ENCODE measurements around the gene DCAF6.
"Not testable (repeated sequence)": the region's sequence is repeated elsewhere in the genome, so short reads cannot be mapped to it uniquely, and the experiment has no call there.

The DCAF6 gene

DNA sequence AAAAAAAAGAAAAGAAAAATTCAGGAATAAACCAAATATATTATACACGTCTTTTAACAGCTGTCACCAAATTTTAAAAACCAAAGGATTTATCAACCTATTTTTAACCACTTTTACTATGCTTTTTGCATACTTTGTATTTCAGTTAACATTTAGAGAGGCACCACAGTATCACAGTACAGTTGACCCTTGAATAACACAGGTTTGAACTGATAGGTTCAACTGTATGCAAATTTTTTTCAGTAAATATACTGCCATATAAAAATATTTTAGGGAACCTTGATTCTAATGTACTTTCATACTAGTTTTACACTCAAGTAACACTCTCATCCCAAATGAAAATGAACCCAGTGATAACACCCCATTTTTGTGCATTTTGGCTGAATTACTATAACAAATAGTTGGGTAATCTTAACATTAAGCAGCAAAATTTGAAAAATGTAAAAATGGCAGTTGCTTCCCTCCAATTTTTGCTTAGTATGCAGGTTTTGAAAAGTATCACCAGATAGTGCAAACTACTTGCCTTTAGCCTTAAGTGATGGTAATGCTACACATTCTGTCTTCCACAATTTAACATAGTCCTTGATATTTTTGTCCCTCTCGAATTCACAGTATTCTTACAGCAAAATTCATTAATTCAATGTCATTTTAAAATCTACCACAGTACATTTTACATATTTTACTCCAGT lies 11.8 kb upstream of the DCAF6 start:
- no peak for DNase-seq (ENCODE audit: low read depth in 2 of 2)

DNA sequence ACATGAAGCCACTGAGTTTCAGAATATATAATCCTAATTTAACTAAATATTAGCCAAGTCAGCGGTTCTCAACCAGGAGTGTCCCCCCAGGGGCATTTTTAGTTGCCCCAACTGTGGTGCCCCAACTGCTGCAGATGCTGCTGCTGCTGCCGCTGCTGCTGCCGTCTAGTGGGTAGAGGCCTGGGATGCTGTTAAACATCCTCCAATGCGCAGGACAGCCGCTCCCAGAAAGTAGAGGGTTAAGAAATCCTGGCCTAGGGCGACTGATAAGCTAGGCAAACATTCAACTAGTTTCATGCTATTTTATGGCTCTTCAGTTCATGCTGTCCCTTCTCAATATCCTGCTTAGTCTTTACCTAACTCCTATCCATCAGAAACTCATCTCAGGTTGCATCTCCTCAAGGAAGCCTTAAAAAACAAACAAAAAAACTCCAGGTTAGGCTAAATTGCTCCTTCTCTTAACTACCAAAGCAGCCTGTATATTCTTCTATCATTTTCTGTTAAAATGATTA lies 9.9 kb upstream of the DCAF6 start:
- no peak for DNase-seq (ENCODE audit: low read depth in 2 of 2)

DNA sequence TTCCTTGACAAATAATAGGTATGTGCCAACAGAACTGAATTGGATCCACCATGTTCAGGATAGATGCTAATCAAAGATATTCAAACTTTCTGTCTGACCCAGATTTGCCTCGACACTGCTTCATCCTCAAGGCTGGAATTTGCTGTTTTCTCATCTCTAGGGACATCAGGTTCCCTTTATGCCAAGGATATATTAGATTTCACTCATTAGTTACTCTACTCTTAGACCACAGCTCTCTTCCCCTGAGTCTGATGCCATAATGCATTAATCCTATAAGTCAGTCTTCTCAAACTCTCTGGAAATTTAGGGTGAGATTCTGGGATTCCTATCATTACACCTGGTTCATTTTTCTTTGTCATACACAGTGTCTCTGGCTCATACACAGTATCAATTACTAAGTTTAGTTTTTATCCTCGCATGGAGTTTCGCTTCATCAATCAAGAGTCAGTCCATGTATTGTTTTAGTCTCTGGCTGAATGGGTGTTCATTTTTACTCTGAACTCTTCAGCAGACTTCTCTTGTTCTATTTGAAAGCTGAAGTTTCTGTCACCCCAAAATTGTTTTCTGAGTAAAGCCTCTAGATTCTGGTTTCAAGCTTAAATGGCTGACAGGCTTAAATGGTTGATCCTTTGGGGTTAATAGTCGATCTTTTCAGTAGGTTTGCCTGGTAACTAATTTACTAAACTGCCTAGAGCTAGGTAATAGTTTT lies 9.3 kb upstream of the DCAF6 start:
- DNase-seq (ENCODE audit: low read depth in 2 of 2), result no peak

DNA sequence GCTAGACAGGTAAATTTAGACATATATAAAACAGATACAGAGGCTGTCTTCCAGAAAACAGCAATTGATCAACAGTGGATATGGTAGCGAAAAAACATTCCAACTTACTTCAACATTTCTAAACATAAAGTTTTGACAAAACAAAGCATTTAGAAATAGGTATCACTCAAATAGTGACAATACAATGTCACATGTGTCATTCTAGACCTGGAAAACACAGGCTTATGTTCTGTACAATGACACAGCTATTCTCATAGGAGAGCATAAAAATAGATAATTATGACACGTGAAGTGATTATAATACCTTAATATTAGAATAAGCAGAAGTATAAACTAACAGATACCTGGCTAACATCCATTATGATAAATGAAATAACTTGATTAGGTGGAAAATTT lies 8.0 kb upstream of the DCAF6 start:
- no peak for DNase-seq (ENCODE audit: low read depth in 2 of 2)

DNA sequence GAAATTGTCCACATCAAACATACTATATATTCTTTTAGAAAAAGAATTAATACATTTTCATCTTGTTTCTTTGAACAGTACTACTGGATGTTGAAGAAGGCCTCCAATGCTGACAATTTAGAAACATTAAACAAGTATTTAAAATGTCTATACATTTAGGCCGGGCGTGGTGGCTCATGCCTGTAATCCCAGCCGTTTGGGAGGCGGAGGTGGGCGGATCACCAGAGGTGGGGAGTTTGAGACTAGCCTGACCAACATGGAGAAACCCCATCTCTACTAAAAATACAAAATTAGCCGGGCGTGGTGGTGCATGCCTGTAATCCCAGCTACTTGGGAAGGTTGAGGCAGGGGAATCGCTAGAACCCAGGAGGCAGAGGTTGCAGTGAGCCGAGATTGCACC lies 7.6 kb upstream of the DCAF6 start:
- DNase-seq (ENCODE audit: low read depth in 2 of 2), result not testable (repeated sequence)

DNA sequence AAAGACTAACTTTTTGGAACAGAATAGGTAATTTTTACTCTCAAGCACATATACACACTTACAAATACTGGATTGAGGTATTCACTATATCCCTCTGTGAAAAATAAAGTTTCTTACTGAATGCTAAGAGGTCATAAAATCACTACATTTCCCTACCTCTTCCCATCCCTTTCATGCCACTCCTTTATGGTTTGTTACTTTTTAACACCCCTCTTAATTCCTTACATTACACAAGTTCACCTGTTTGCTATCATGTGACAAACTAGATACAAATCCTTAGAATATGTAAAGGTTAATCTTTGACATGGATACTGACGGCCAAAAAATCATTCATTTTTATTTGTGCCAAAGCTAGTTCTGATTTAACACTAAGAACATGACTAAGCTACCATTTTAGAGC lies 6.8 kb upstream of the DCAF6 start:
- no peak for DNase-seq (ENCODE audit: low read depth in 2 of 2)

DNA sequence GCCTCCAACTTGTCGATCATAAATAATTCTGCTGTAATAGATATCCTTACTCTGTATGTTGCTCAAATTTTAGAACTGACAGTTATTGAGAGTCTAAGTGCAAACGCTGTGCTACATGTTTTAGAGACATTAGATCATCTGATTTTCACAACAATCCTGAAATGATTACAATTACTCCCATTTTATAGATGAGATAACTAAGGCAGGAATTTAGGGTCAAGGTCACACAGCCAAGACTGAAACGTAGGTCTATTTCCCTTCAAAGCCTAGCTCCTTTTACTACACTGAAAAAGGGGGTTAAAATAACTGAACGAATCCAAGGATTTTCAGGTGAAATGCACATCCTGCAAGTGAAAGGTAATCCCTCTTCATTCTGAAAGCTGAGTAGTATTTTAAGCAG lies 2.7 kb upstream of the DCAF6 start:
- no peak for DNase-seq (ENCODE audit: low read depth in 2 of 2)

DNA sequence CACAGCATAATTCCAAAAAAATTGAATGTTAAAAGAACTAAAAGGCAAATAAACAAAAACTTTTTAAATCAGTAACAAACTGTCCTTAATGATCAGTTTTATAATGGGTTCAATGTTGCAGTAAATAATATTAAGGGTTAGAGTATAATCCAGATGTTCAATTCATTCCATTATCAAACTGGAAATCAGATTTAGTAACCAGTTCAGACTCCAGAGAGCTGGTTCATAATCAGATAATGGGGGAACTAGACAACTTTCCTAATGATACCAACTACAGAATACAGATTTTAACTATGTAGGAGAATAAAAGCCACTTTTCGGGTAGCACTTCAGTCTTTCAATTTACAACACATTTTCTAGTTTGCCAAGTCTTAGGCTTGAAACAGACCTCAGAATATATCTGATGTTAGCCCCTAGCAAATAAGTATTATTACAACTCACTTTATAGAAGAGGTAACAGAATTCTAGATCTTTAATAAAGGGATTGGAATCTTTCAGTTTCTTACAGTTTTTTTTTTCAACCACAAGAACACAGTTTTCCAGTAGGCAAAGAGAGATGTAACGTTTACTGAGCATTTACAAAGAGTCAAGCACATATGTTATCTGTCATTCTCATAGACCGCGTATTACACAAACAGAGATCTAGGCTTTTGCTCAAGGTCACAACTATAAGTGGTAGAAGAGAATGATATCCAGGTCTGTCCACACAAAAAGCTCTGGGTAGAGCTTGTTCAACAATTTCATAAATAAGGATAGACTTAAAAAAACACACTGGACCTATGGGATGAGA lies 1.9 kb upstream of the DCAF6 start:
- no peak for DNase-seq (ENCODE audit: low read depth in 2 of 2)

DNA sequence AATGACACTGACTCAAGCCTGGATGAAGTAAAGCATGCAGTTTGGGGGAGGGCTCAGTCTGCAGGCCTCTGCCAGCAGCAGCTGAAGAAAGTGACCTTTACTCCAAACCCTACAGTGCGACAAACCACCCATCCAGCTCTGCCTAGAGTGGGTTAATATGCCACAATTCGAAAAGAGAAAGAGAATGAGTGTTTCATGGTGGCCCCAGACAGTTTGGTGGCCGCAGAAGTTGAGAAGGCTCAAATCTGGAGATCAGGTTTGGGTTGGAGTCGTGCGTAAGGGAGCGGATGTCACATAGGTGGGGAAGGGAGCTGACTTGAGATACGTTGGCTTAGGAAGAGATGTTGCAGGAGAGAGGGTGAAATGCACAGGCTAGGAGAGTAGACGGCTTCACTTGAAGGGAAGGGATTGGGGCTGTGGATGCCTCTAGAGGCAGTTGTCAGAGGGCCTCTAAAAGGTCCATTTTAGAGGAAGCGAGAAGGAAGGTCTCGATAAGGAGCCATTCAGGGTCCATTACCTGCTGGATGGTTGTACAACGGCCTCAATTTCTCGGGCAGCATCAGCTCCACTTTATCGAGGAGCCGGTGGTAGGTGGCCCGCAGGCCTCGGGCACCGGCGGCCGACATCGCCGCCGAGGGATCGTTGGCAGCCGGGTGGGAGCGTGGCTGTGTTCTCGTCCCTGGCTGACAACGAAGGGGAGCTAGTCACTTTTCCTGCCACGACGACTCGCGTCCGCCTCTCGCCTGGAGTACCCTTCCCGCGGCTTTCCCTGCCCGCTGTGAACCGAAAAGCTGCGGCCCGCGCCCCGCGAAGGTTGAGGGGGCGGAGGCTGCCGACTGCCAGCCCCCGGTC lies 1.0 kb upstream of the DCAF6 start:
- DNase-seq (ENCODE audit: low read depth in 2 of 2), result no peak

DNA sequence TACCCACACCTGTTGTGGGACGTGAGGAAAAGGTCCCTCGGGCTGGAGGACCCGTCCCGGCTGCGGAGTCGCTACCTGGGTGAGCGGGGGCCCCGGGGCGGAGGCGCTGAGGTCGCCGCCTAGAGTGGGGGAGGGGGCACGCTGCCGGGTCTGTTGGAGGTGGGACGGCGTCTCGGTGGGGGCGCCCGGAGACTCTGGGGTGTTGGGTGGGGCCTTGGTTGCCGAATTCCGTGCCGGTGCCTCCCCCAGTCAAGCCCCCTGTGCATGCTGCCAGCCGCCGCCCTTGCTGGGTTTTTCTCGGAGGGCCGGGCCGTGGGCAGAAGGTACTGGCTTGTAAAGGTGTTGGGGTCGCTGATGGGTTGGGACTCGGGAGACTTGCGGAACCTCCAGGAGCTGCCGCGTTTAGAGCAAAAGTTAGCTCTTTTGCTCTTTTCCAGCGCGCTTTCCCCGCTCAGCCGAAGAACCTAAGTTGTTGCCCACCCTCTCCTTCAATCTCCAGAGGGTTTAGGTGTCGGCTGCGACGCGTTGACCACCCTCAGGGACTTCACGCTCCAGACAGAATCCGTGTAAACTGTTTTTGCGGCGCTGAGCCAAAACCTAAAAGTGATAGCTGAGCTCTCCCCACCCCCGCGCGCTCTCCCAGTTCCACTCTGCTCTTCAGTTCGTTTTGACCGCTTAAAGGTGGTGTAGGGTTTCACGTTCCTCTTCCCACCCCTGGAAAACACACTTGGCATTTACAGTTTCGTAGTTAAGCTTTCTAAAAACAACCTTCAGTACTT lies 636 bp downstream of the DCAF6 start, which contains the start of gene MPC2:
Gene MPC2, minus strand, starts transcription at position 143 of the 779 bp plus-strand sequence. CDS start 1,231 bp downstream, outside the sequence.
- DNase-seq (ENCODE audit: low read depth in 2 of 2), result peak in 1 of 2 experiments; percentile 43

DNA sequence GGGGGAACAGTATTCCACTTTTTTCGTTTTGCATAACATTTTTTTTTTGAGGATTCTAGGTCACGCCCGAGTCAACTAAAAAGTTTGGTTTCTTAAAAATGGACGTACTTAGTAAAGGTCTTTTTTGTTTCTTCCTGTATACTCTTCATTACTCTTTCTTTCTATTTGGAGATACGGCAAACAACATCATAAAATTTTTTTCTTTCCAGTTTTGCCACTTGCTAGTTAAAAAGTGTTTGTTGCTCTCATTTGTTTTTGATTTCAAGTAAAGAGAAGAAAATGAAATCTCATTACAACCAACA lies 1.2 kb downstream of the DCAF6 start:
- DNase-seq (ENCODE audit: low read depth in 2 of 2), result no peak

DNA sequence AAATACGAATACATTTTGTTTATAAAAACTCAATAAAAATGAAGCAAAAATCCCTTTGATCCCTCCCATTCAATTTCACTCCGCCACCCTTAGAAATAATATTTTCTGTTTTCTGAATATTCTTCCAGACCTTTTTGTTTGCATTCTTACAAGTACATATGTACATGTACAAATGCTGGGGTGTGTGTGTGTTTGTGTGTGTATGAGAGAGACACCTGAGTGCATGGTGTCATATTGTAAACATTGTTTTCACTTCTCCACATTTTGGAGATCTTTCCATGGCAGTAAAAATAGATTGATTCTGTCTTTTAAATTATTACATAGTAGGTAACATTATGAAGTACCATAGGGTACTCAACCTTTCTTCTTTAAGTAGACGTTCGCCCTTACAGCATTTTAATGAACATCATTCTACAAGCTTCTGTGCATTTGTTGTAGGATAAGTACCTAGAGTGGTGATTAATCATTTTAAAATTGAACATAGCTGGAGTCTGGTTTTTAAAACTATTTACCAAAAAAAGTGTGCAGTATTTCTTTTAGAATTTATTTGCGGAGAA lies 1.7 kb downstream of the DCAF6 start:
- DNase-seq (ENCODE audit: low read depth in 2 of 2), result no peak

DNA sequence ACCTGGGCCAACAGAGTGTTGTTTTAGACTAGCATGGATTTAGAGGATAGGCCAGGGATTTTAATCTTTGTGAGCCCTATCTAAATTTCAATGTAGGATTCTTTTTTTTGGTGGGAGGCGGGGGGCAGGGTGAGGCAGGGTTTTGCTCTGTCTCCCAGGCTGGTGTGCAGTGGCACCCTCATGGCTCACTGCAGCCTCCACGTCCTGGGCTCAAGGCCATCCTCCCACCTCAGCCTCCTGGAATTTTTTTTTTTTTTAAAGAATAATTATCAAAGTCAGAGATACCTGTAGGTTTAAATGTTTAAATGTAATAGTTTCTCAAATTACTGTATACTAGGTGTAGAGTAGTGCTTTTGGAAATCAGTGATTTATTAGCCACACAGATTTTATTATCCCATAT lies 3.8 kb downstream of the DCAF6 start:
- no peak for DNase-seq (ENCODE audit: low read depth in 2 of 2)

DNA sequence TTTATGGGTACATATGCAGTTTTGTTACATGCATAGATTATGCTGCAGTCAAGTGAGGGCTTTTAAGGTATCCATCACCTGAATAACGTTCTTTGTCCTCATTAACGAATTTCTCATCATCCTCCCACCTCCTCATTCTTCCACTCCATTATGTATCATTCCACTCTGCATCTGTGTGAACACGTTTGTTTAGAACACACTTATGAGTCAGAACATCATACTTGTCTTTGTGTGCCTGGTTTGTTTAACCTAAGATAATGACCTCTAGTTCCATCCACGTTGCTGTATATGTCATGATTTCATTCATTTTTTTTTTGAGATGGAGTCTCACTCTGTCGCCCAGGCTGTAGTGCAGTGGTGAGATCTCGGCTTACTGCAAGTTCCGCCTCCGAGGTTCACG lies 7.1 kb downstream of the DCAF6 start:
- DNase-seq (ENCODE audit: low read depth in 2 of 2), result no peak

DNA sequence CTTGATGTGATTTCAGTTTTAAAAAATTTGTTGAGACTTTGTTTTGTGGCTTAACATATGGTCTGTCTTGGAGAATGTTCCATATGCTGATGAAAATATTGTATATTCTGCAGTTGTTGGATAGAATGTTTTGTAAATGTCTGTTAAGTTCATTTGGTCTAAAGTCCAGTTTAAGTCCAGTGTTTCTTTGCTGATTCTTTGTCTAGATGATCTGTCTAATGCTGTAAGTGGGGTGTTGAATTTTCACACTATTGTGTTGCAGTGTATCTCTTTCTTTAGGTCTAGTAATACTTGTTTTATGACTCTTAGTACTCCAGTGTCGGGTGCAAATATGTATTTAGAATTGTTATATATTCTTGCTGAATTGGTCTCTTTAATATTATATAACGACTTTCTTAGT lies 11.2 kb downstream of the DCAF6 start:
- no peak for DNase-seq (ENCODE audit: low read depth in 2 of 2)

DNA sequence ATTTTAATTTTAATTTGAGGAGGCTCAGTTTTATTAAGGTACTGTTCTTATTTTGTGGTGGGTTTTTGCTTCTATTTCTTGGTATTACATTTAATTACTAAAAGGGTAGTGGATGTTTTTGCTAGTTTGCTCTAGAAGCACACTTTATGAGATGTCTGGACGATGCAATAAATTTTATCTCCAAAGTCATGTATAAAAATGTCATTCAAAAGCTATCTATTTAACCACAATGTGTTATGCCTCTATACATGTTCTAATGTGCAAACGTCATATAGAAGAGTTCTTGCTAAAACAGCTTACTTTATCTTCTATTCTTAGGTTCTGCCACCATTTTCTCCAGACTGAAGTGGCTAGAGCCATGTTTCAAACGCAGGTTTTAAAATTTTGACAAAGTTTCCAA lies 13.3 kb downstream of the DCAF6 start:
- DNase-seq (ENCODE audit: low read depth in 2 of 2), result no peak

DNA sequence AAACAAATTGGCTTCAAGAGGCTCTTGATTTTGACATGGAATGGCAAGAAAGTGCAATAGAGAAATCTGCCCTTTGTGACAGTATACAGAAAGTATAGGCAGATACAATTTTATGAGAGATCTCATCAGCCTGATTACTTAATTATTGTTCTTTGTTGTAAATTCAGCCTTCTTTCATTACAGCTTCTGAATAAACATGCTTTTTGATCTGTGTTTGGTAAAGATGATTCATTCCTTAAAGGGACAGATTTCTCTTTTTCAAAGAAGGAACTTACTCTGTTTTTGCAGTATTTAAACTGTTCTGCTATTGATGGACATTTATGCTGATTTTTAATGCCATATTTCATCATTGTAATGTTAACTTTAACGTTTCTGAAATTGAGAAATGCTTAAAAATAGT lies 14.1 kb downstream of the DCAF6 start:
- no peak for DNase-seq (ENCODE audit: low read depth in 2 of 2)

DNA sequence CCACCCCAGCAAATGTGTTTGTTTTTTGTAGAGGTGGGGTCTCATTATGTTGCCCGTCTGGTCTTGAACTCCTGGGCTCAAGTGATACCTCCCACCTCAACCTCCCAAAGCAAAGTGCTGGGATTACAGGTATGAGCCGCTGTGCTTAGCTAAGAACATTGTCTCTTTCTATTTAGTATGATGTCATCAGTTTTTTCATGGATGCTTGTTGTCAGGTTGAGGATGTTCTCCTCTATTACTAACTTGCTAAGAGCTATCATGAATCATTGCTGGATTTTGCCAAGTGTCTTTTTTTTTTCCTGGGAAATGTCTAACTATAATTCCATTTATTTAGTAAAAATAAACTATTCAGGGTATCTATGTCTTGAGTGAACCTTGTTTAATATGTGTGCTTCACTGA lies 19.4 kb downstream of the DCAF6 start:
- DNase-seq (ENCODE audit: low read depth in 2 of 2), result no peak

DNA sequence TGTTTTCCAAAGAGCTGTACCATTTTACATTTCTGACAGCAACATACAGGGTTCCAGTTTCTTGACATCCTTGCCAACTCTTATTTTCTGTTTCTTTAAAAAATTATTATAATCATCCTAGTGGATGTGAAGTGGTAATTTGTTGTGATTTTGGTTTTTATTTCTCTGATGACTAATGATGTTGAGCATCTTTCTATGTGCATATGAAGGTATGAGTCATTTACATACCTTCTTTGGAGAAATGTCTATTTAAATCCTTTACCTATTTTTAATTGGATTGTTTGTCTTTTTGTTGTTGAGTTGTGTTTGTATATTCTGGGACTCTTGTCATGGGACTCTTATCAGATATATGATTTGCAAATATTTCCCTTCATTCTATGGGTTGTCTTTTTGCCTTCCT lies 21.2 kb downstream of the DCAF6 start:
- no peak for DNase-seq (ENCODE audit: low read depth in 2 of 2)

DNA sequence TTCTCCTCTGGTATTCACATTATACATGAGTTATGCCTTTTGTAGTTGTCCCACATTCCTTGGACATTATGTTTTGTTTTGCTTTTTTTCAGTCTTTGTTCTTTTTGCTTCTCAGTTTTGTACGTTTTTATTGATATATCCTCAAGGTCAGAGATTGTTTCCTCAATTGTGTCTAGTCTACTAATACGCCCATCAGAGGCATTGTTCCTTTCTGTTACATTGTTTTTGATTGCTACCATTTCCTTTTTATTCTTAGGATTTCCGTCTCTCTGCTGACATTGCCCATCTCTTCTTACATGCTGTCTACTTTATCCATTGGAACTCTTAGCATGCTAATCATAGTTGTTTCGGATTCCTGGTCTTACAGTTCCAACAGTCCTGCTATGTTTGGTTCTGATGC lies 28.2 kb downstream of the DCAF6 start:
- no peak for DNase-seq (ENCODE audit: low read depth in 2 of 2)

DNA sequence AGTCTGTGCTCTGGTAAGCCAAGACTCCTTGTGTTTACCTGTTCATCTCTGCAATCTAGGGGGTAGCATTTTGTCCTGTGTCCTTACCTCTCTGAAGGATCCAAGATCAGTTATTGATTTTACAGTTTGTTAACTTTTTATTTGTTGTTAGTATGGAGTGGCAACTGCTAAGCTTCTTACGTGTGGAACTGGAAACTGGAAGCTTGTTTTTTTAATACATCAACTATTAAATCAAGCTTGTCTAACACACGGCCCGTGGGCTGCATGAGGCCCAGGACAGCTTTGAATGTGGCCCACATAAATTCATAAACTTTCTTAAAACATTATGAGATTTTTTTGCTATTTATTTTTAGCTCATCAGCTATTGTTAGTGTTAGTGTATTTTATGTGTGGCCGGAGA lies 29.6 kb downstream of the DCAF6 start:
- no peak for DNase-seq (ENCODE audit: low read depth in 2 of 2)
